ENCODE measurements around the gene SLC32A1. TPM values are rescaled to one million over a fixed set of nuclear protein-coding genes. Genes with fewer than 3 reads are reported as not detected.

Gene SLC32A1
- total RNA-seq, 1 donor from 2014 or later: not detected

DNA sequence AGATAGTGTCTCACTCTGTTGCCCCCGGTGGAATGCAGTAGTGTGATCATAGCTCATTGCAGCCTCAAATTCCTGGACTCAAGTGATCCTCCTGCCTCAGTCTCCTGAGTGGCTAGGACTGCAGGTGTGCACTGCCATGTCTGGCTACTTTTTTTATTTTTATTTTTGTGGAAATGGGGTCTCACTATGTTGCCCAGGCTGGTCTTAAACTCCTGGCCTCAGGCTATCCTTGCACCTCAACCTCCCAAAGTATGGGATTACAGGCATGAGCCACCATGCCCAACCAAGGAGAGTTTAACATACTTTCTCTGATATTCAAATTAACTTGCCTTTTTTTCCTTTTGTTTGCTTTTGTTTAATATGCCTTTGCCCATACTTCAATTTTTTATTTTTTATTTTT is 13.6 kb downstream of the SLC32A1 start:
- Histone ChIP-seq H3K4me2 (ENCODE audit: low read length) (no peak overlapping the region), H3K9me3 (ENCODE audit: insufficient read depth, low read depth, low read length) (no peaks in the 10 kb centered on the region), H3K79me2 (ENCODE audit: insufficient read depth, low read length) (no peaks in the 10 kb centered on the region), H3K27me3 (ENCODE audit: insufficient read depth, low read length) (peaks cover 52% of the 10 kb centered on the region), H3K4me1 (ENCODE audit: insufficient read depth, low read length) (no peaks in the 10 kb centered on the region), H4K20me1 (ENCODE audit: insufficient read depth, low read length) (no peaks in the 10 kb centered on the region), H3K4me3 (ENCODE audit: insufficient read depth, low read depth, low read length) (no peak overlapping the region), H3K9ac (ENCODE audit: low read length) (no peak overlapping the region), H2AFZ (ENCODE audit: low read depth, low read length) (no peak overlapping the region), H3K27ac (ENCODE audit: low read depth, low read length) (no peak overlapping the region), H3K36me3 (ENCODE audit: insufficient read depth, low read length) (no peaks in the 10 kb centered on the region)
- Mint-ChIP-seq H3K27ac (ENCODE audit: unreplicated experiment) (no peak overlapping the region), H3K9me3 (ENCODE audit: unreplicated experiment) (peaks cover 11% of the 10 kb centered on the region), H3K4me1 (ENCODE audit: low read depth, unreplicated experiment) (no peaks in the 10 kb centered on the region), H3K27me3 (ENCODE audit: low read depth, unreplicated experiment) (peaks cover 80% of the 10 kb centered on the region), H3K36me3 (ENCODE audit: low read depth, unreplicated experiment) (no peaks in the 10 kb centered on the region), H3K4me3 (ENCODE audit: unreplicated experiment) (no peak overlapping the region)
- FAIRE-seq (no peak), DNase-seq (ENCODE audit: low read depth) (no peak)
- TF ChIP-seq, protein P1, sequence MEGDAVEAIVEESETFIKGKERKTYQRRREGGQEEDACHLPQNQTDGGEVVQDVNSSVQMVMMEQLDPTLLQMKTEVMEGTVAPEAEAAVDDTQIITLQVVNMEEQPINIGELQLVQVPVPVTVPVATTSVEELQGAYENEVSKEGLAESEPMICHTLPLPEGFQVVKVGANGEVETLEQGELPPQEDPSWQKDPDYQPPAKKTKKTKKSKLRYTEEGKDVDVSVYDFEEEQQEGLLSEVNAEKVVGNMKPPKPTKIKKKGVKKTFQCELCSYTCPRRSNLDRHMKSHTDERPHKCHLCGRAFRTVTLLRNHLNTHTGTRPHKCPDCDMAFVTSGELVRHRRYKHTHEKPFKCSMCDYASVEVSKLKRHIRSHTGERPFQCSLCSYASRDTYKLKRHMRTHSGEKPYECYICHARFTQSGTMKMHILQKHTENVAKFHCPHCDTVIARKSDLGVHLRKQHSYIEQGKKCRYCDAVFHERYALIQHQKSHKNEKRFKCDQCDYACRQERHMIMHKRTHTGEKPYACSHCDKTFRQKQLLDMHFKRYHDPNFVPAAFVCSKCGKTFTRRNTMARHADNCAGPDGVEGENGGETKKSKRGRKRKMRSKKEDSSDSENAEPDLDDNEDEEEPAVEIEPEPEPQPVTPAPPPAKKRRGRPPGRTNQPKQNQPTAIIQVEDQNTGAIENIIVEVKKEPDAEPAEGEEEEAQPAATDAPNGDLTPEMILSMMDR (IDR thresholded peaks at IDR 0.05; ENCODE audit: insufficient read depth, low read depth, low read length): no peak
- no peak for TF ChIP-seq EZH2 (IDR thresholded peaks at IDR 0.05; ENCODE audit: insufficient read depth, low read length)

DNA sequence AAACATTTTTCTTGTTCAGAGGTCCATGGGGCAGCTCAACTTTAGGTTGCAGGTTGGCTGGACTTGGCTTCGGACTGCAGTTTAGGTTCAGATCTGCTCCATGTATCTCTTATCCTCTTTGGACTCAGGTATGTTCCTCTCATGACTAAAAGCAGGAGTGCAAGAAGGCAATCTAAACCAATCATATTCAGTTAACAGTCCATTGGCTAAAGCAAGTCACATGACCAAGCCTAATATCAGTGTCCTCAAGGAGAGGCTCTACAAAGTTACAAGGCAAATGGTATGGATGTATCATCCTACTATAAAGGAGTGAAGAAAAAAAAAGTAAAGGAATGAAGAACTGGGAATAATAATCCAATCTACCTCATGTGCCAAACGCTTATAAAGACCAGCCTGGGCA is 21.5 kb downstream of the SLC32A1 start:
- no peaks in the 10 kb centered on the region for H3K36me3 Mint-ChIP-seq (ENCODE audit: low read depth, unreplicated experiment)
- H3K79me2 ChIP-seq (ENCODE audit: insufficient read depth, low read length): peaks cover 12% of the 10 kb centered on the region
- H2AFZ ChIP-seq (ENCODE audit: low read depth, low read length): no peak overlapping the region
- peaks cover 34% of the 10 kb centered on the region for H3K27me3 Mint-ChIP-seq (ENCODE audit: low read depth, unreplicated experiment)
- H3K4me1 Mint-ChIP-seq (ENCODE audit: low read depth, unreplicated experiment): peaks cover 7% of the 10 kb centered on the region
- H3K36me3 ChIP-seq (ENCODE audit: insufficient read depth, low read length): no peaks in the 10 kb centered on the region
- DNase-seq (ENCODE audit: low read depth): no peak
- H3K4me2 ChIP-seq (ENCODE audit: low read length): no peak overlapping the region
- no peaks in the 10 kb centered on the region for H3K9me3 Mint-ChIP-seq (ENCODE audit: unreplicated experiment)
- TF ChIP-seq EZH2 (IDR thresholded peaks at IDR 0.05; ENCODE audit: insufficient read depth, low read length): no peak
- TF ChIP-seq, protein P1 (IDR thresholded peaks at IDR 0.05; ENCODE audit: insufficient read depth, low read depth, low read length): no peak
- H3K27ac ChIP-seq (ENCODE audit: low read depth, low read length): no peak overlapping the region
- FAIRE-seq: no peak
- H3K27me3 ChIP-seq (ENCODE audit: insufficient read depth, low read length): peaks cover 21% of the 10 kb centered on the region
- peaks cover 15% of the 10 kb centered on the region for H3K4me1 ChIP-seq (ENCODE audit: insufficient read depth, low read length)
- H3K4me3 ChIP-seq (ENCODE audit: insufficient read depth, low read depth, low read length): no peak overlapping the region
- H4K20me1 ChIP-seq (ENCODE audit: insufficient read depth, low read length): peaks cover 11% of the 10 kb centered on the region
- H3K27ac Mint-ChIP-seq (ENCODE audit: unreplicated experiment): no peak overlapping the region
- H3K9ac ChIP-seq (ENCODE audit: low read length): no peak overlapping the region
- no peaks in the 10 kb centered on the region for H3K9me3 ChIP-seq (ENCODE audit: insufficient read depth, low read depth, low read length)
- no peak overlapping the region for H3K4me3 Mint-ChIP-seq (ENCODE audit: unreplicated experiment)

DNA sequence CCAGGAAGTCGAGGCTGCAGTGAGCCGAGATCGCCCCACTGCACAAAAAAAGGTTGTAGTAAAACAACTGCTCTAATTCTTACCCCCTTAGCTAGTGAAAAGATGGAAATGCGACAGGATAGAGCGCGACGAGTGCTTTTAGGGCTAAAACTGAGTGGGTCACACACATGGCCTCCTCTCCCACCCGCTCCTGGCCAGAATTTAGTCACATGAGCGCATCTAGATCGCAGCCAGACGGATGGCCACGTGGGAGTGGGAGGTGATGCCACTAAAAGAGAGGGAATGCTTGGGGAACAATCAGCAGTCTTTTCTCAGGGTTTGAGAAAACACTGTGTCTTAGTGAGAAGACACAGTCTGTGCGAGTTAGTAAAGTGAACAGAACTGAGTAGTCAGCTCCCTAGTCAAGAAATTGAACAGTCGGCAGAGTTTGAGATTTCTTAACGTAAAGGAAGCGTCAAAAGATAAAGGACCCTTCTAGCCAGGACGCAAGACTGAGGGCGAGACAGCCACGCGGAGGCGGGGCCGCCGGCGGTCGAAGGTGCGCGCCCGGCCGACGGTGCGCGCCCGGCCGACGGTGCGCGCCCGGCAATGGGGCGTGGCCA is 23.3 kb downstream of the SLC32A1 start:
- TF ChIP-seq EZH2 (IDR thresholded peaks at IDR 0.05; ENCODE audit: insufficient read depth, low read length): no peak
- TF ChIP-seq, protein P1 (IDR thresholded peaks at IDR 0.05; ENCODE audit: insufficient read depth, low read depth, low read length): no peak
- Histone ChIP-seq H3K4me3 (ENCODE audit: insufficient read depth, low read depth, low read length) (peak overlapping the region; percentile 94), H3K79me2 (ENCODE audit: insufficient read depth, low read length) (peaks cover 15% of the 10 kb centered on the region), H3K9ac (ENCODE audit: low read length) (peak overlapping the region; percentile 85), H3K9me3 (ENCODE audit: insufficient read depth, low read depth, low read length) (no peaks in the 10 kb centered on the region), H4K20me1 (ENCODE audit: insufficient read depth, low read length) (peaks cover 25% of the 10 kb centered on the region), H3K36me3 (ENCODE audit: insufficient read depth, low read length) (peaks cover 6% of the 10 kb centered on the region), H3K27ac (ENCODE audit: low read depth, low read length) (no peak overlapping the region), H3K27me3 (ENCODE audit: insufficient read depth, low read length) (peaks cover 5% of the 10 kb centered on the region), H3K4me1 (ENCODE audit: insufficient read depth, low read length) (peaks cover 15% of the 10 kb centered on the region), H3K4me2 (ENCODE audit: low read length) (peak overlapping the region; percentile 99), H2AFZ (ENCODE audit: low read depth, low read length) (peak overlapping the region; percentile 91)
- peak overlapping the region; percentile 21 for H3K27ac Mint-ChIP-seq (ENCODE audit: unreplicated experiment)
- H3K27me3 Mint-ChIP-seq (ENCODE audit: low read depth, unreplicated experiment): peaks cover 16% of the 10 kb centered on the region
- FAIRE-seq (no peak), DNase-seq (ENCODE audit: low read depth) (no peak)
- H3K4me1 Mint-ChIP-seq (ENCODE audit: low read depth, unreplicated experiment): peaks cover 7% of the 10 kb centered on the region
- H3K9me3 Mint-ChIP-seq (ENCODE audit: unreplicated experiment): no peaks in the 10 kb centered on the region
- peak overlapping the region; percentile 96 for H3K4me3 Mint-ChIP-seq (ENCODE audit: unreplicated experiment)
- no peaks in the 10 kb centered on the region for H3K36me3 Mint-ChIP-seq (ENCODE audit: low read depth, unreplicated experiment)

All from astrocyte (in vitro differentiated cells and primary cell).